ENCODE measurements around the gene PDIA3.
"Not testable (repeated sequence)": the region's sequence is repeated elsewhere in the genome, so short reads cannot be mapped to it uniquely, and the experiment has no call there.

Gene PDIA3

DNA sequence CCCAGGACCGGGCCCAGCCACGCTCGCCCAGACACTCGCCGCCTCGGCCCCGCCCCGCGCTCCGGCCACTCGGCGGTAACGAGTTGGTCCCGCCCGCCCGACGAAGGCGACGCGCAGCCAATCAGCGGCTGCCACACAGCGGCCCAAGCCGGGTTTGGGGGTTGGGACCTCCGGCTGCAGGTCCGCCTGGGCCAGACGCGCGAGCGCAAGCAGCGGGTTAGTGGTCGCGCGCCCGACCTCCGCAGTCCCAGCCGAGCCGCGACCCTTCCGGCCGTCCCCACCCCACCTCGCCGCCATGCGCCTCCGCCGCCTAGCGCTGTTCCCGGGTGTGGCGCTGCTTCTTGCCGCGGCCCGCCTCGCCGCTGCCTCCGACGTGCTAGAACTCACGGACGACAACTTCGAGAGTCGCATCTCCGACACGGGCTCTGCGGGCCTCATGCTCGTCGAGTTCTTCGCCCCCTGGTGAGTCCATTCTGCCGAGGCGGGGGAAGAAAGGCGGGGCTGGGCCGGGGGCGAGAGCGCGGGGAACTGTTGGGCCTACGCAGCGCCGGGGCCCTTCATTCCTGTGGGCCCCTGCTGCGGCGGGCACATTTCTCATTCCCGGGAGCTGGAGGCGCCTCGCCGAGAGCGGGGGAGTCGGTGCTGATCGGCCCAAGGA lies at the start of gene PDIA3:
PDIA3 (plus strand) TSS at position 194 of the 658 bp plus-strand sequence; CDS start at position 296, 102 bp downstream.
- peak; percentile 90 for DNase-seq (ENCODE audit: low spot score)

DNA sequence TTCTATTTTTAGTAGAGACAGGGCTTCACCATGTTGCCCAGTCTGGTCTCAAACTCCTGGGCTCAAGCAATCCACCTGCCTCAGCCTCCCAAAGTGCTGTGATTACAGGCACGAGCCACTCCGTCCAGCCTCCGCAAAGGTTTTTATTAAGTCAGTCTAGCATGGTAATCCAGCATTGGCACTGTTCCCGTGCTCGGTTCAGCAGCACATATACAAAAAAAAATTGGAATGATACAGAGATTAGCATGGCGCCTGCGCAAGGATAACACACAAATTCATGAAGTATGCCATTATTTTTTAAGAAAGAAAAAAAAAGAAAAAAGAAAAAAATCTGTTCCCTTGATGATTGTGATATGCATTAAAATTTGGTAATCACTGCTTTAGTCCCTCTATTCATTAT lies 44.1 kb upstream of the PDIA3 start:
- DNase-seq (ENCODE audit: low spot score): no peak

DNA sequence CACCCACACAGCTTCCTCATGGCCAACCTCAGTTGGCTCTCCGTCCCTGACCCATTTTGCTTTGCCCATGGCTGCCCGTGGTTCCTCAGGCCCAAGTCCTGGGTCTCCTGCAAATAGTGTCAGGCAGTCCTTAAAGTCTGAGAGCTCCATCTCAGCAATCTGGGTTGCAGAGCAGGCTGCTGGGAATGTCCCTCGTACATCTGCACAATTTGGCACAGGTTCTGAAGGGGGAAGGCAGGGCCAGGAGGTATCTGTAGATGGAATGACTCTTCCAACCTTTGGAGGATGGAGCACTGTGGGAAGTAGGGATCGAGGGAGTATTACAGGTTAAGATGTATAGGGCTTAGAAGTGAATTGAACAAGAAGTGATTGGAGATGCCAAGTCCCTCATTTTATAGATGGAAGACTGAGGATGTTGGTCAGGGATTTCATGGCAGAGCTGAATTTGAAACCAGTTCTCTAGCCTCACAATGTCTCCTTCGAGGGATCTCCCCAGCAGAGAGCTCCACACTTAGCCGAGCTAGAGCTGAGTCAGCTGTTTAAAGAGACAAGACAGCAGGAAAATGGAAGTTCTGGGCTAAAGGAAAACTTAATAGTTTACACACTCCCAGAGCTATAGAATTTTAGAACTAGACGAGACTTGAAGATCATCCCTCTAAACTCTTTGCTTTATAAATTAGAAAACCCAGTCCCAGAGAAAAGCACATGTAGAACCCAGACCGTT lies 43.4 kb upstream of the PDIA3 start:
- DNase-seq (ENCODE audit: low spot score): no peak

DNA sequence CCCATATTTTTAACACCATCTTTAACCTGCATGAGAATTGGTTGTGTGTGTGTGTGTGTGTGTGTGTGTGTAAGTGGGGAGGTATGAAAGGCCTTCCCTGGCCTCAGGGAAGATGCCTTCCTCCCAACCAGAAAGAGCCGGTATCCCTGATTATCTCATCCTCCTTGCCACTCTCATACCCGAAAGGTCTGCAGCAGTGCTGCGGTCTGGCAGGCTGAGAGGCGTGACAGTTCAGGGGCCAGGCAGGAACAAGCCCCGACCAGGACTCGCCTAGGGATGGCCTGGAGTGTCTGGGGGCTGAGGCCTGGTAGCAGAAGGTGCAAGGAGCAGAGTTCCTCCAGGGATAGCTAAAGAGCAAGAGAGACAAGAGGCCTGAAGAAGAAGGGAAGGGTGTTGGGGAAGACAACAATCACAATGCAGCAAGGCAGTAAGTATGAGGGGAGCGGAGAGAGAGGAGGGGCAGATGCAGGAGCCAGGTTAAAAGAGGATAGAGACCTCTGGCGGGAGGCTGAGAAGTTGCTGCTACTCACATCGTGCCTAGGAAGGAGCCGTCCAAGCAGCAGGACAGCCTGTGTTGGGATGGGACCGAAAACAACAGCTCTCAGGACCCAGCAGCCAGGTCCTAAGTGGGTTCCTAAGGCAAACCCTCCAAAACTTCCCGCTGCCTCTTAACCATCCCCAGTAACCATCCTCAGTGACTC lies 35.7 kb upstream of the PDIA3 start:
- DNase-seq (ENCODE audit: low spot score): not testable (repeated sequence)

DNA sequence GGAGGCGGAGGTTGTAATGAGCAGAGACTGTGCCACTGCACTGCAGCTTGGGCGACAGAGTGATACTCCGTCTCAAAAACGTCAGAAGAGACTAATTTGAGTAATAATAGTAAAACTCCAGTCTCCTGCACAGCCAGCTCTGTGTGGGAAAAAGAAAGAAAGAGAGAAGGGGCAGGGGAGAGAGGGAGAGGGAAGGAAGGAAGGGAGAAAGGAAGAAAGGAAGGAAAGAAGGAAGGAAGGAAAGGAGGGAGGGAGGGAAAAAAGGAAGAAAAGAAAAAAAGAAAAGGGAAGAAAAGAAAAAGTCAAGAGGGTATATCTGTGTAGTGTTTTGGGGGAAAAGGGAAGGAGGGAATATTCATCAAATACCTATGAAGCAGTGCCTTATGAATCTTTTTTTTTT lies 23.1 kb upstream of the PDIA3 start:
- no peak for DNase-seq (ENCODE audit: low spot score)

DNA sequence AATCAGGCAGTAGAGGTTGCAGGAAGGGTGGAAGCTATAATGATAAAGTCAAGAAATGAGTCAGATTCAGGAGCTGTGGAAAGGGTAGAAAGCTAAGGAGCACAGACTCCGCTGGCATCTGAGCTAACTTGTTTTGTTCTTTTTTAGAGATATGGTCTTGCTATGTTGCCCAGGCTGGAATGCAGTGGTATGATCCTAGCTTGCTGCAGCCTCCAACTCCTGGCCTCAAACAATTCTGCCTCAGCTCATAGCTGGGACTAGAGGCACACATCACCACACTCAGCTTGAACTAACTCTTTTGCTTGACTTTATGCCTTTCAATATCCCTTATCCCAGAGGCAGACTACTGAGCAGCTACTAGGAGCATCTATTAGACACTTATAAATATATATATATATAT lies 19.9 kb upstream of the PDIA3 start:
- DNase-seq (ENCODE audit: low spot score): not testable (repeated sequence)

DNA sequence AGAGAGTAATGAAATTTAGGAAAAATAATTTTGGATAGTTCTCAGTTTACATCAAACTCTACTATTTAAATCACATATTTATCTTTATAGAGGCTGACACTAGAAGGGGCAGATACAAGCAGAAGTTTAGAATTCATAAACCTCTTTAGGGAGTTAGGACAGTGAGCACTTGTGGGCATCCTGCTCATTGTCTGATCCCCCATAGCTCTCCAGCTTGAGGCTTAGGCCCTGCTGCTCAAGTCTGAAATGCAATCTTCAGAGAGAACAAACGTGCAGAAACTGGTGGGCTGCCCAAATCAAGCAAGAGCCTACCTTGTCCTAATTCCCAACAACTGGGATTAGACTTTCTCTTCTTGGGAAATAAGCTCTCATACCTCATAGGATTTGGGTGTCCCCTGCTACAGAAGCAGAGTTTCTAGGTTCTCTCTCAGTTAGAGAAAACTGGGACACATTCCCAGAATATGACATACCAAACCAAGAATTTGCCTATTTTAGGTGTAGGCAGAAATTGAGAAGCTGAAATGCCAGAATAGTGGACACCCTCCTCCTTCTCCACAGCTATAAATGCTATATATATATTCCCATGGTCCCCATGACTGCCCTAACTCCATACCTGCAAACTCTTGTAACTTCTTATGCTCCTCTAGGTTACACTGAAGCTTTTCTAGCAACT lies 18.0 kb upstream of the PDIA3 start:
- not testable (repeated sequence) for DNase-seq (ENCODE audit: low spot score)

DNA sequence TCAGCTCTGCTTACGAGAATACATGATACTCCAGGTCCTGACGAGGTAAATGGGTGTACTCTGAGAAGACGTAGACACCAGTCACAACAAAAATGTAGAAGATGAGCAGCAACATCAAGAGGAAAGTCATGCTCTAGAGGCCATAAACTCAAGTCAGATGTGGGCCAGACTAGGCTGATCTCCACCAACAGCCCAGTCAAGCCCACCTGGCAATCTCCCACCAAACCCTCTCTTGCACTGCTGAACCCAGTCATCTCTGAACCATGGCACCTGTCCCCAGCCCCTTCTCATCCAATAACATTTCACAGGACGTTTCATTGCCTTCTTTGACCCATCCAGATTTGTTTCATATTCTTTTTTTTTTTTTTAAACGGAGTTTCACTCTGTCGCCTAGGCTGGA lies 10.8 kb upstream of the PDIA3 start:
- no peak for DNase-seq (ENCODE audit: low spot score)

DNA sequence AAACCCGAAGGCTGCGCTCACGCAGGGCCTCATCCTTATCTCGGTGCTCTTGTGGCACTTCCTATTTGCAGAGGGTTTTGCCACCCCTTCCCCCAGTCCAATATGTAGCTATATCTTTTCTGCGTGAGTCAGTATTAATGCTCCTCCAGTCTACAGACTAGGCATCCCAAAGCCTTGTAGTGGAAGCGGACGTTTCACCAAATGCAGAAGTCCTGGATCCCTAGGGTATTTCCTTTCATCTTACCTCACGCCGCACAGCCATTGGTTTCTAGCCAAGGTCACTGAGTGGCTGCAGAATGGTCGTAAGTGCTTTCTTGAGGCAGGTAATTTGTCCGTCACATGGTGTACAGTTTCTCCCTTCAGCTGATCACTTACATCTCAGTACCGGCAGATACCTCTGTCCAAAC lies 668 bp downstream of the PDIA3 start:
- not testable (repeated sequence) for DNase-seq (ENCODE audit: low spot score)

DNA sequence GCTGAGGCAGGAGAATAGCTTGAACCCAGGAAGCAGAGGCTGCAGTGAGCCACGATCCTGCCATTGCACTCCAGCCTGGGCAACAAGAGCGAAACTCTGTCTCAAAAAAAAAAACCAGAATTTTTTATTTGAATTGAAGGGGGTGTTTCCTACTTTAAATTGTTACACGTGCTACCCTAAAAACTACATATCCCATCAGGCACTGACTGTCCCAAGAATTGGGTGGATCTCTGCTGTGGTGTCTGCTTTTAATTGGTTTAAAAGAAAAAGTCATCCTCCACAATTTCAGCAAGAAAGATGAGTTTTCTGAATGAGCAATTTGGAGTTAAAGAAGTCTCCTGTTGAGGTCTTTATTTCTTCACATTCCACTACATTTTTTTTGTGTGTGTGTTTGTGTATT lies 2.1 kb downstream of the PDIA3 start:
- DNase-seq (ENCODE audit: low spot score): no peak

DNA sequence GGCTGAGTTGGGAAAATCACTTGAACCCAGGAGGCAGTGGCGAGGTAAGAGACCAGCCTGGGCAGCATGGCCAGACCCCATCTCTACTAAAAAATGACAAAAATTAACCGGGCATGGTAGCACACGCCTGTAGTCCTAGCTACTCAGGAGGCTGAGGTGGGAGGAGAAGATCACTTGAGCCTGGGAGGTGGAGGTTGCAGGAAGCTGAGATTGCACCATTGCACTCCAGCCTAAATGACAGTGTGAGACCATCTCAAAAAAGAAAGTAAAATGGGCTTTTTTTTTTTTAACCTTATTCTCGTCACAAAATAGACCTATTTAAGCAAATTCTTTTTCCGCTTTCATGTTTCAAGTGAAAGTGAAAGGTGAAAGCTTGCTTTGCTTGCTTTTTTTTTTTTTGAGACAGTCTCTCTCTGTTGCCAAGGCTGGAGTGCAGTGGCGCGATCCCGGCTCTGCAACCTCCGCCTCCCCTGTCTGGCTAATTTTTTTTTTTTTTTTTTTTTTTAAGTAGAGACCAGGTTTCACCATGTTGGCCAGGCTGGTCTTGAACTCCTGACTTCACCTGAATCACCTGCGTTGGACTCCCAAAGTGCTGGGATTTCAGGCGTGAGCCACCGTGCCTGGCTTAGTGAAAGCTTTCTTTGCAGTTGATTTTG lies 3.6 kb downstream of the PDIA3 start:
- no peak for DNase-seq (ENCODE audit: low spot score)

DNA sequence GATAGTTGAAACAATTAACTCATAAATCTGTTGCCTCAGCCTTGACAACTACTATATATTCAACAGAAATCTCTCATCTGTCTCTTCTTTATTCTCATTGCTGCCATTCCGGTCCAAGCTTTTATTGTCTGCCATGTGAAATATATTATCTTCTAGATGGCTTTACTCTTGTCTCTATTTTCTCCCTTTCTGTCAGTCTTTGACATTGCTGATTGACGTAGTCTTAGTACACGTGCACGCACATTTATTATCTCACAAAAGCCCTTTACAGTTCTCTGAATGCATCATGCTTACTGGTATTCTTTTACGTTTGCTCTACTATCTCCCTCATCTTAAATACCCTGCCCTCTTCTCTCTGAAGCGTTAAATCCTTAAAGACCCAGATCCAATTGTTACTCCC lies 5.6 kb downstream of the PDIA3 start:
- no peak for DNase-seq (ENCODE audit: low spot score)

DNA sequence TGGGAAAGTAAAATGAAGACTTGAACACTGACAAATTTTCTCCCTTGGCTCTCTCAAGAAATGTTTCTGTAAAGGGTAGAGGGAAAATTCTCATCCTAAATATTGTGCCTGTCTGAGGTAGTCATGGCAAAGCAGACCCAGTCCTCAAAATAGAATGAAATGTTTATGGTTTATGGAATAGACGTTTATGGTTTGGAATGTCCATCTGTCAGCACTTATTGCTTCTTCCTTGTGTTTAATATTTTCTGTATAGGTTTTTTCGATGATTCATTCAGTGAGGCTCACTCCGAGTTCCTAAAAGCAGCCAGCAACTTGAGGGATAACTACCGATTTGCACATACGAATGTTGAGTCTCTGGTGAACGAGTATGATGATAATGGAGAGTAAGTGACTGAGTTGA lies 16.6 kb downstream of the PDIA3 start:
- DNase-seq (ENCODE audit: low spot score): no peak

DNA sequence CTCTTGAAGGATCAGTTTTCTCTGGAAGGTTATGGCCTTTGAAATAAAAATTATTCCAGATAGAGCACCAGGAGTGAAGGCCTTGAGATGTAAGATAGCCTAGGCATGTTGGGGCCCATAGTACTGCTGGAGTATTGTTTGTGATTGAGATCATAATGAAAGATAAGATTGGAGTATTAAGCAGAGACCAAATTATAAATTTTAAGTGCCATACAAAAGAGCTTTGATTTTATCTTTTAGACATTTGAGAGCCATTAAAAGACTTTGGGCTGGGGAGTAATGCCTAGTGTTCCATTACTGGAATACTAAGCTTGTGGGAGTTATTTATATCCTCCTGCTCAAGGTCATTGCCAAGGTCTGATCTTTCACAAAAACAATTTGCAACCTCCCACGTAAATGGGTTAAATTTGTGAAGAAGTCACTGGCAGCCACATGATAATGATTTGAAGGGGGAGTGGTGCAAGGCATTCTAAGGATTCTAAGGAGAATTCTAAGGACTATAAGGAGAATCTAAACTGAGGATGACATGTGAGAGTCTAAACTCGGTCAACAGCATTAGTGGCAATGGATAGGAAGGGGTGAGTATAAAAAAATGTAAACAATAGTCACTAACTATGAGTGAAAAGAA lies 17.7 kb downstream of the PDIA3 start:
- DNase-seq (ENCODE audit: low spot score): no peak

DNA sequence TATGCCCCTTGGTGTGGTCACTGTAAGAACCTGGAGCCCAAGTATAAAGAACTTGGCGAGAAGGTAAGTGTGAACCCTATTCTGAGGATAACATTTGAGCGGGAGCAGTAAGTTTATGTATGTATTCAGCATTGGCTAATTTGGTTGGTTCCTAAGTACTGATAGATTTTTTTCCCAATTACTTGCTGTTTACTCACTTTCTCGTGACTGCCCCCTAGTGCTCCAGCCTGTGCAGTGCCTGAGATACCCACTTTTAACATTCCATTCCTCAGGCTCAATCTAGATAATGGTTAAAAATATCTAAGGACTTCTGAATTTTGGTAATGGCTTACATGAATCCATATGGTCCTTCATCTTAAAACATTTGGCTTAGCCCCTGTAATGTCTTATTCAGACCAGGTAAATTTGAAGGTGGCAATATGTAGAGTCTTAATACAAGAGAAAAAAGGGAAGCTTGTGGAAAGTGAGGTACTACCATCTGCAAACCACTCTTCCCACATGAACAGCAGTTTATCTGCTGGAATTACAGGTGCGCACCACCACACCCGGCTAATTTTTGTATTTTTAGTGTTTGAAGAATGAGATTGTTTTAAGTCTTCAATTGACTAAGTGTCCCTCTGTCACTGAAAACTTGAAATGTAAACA lies 23.5 kb downstream of the PDIA3 start:
- DNase-seq (ENCODE audit: low spot score): peak; percentile 44

DNA sequence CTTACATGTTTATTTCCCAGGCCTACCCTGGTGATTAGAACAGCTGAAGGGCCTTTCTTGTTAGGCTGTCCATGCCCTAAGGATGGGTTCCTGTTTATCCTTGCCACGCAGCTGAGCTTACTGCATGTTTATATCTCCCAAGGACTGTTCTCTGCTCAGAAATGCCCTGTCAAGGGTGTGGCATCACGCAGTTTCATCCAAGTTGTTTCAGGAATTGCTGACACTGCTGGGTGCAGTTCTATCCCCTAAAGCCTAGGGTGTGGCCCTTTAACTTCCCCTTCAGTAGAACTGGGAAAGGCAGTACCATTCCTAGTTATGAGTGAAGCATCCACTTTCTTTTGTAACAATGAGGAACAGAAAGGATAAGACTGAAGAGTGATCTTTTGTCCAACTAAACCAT lies 25.6 kb downstream of the PDIA3 start:
- no peak for DNase-seq (ENCODE audit: low spot score)

DNA sequence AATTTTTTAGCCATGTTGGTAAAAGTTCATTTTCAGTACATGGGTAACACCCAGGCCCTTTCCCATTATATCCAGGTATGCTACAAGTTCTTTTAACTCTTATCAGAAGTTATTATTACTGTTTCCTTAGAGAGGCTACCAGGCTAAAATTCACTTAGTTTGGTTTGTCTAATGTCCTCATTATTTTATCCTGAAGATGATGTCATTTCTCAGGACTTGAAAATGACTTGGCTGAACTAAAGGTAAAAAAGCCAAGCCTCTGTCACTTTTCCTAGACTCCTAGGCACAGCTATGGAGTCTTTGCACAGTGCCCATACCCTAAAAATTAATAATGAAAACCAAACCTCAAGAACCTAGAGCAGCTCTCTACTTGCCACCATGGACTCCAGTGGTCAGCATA lies 26.4 kb downstream of the PDIA3 start:
- DNase-seq (ENCODE audit: low spot score): no peak

DNA sequence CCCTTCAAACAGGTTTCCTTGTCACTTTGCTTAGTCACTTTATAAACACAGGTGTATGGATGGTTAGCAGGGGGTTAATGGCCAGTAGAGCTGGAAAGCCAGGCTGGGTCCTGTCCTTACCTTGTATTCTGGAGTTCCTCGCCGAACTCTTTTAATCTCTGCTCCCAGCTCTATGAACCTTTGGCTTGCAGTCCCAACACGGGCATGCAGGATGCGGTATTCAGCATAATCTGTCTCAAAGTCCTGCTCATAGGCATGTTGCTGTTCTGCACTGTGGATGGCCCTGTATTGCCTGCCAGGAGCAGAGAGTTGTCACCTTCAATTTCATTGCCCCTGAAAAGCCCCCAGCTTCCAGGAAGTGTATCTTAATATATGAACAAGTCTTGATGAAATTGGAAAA lies 27.8 kb downstream of the PDIA3 start:
- no peak for DNase-seq (ENCODE audit: low spot score)

DNA sequence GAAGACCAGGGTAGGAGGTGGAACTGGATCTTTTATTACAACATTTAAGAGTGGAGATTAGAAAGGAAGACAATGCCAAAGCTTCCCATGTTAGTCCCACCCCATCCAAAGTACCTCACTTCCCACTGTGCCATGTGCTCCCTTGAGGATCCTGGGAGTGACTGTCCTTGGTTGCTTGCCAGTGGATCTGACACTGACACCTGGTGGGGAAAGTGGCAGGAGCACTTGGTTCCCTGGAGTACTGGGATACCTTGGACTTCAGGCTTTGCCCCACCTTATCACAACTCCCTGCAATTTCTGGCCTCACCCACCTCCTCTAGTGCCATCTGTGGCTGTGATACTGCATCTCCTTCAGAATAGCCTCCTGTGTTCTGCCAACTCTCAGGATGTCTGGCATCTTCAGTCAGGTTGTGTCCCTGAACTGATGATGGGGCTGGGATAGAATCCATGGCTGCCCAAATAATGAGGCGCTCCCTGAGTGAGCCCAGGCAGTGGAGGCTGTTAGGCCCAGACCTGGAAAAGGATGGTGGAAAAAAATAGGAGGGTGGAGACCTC lies 29.2 kb downstream of the PDIA3 start:
- no peak for DNase-seq (ENCODE audit: low spot score)

DNA sequence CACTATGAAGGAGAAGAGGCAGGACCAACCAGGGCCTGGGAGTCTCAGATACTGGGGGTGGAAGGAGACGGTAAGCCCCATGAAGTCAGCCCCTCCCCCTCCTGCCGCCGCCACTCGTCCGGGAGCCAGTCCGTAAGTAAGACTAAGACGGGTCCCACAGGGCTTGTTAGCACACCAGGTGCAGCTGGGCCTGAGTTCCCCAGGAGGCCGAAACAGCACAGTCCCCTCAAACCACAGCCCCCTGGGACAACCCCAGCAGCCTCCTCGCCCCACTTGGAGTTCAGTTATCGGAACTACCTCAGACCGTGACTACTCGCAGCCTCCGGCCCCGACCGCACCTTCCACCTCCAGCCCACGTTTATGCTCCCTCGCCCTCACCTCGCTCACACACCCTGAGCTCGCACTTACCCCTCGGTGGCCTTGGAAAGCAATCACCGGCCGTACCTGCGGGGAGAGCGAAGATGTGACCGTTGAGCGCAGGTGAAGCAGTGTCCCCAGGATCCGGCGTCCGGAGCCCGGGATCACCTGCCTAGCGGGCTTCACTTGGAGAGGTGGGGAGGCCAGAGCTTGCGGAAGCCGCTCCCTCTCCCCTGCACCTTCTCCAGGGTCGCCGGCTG lies 30.0 kb downstream of the PDIA3 start:
- DNase-seq (ENCODE audit: low spot score): no peak
